Central memory CD4-positive, alpha-beta T cell (primary cell): ENCODE data around the gene RBMX.
"Not testable (repeated sequence)": the region's sequence is repeated elsewhere in the genome, so short reads cannot be mapped to it uniquely, and the experiment has no call there.

Experiments
- DNase-seq: peaks from one replicate; pipeline ENCODE4 v3.0.0; 2022
- total RNA-seq, 3 experiments: gene quantifications; one replicate each; lab custom pipeline; 2026; lab: John Stamatoyannopoulos, UW

Gene RBMX
- 395 to 678 (median 433) reads per million in 3 experiments for total RNA-seq

DNA sequence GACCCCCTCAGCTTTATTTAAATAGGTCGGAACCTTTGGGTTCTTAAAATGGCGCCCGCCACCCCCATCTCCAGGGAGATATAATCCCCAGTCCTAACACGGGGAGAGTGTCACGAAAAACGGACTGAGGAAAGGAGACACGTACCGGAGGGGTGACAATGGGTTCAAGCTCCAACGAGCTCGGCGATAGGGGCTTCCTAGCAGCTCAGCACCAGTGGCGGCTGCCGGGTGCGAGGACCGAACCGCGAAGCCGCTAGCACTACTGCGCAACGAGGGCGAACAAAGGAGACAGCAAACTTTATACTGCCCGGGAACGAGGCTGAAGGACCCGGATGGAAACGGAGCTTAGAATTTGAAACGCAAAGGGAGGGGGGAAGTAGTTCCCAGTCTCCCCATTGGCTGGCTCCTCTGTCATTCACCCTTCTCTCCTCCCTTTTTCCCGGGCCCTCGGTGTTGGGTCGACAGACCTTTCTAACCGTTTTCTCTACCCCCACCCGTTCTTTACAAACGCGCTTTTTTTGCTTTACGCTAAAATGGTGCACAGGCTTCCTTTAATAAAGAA lies at the start of gene RBMX:
TSS of gene RBMX (minus strand) at position 274 of the 562 bp plus-strand sequence. CDS start 1,298 bp downstream, outside the sequence.
- peak; percentile 88 for DNase-seq

GRCh38 chrX:136921438-136921837 lies 40.9 kb upstream of the RBMX start:
- not testable (repeated sequence) for DNase-seq

DNA sequence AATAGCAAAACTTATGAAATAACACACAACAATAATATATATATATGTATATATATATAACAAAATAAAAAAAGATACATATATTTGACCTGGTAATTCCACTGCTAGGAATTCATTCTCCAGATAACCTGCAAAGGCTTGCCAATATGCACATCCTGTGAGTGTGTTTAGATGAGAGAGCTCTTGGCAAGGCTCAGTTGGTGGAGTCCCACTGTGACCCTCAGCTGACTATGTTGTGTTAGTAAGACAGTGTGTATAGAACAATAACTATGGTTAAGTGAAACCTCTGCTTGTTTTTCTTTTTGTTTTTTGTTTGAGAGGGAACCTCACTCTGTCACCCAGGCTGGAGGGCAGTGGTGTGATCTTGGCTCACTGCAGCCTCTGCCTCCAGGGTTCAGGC lies 39.5 kb upstream of the RBMX start:
- no peak for DNase-seq

DNA sequence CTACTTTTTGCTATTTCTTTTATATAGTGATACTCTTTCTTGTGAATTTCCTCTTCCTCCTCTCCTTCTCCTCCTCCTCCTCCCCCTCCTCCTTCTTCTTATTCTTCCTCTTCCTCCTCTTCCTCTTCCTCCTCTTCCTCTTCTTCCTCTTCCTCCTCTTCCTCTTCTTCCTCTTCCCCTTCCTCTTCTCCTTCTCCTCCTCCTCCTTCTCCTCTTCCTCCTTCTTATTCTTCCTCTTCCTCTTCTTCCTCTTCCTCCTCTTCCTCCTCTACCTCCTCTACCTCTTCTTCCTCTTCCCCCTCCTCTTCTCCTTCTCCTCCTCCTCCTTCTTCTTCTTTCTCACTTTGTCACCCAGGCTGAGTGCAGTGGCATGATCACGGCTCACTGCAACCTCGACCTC lies 36.3 kb upstream of the RBMX start:
- no peak for DNase-seq

DNA sequence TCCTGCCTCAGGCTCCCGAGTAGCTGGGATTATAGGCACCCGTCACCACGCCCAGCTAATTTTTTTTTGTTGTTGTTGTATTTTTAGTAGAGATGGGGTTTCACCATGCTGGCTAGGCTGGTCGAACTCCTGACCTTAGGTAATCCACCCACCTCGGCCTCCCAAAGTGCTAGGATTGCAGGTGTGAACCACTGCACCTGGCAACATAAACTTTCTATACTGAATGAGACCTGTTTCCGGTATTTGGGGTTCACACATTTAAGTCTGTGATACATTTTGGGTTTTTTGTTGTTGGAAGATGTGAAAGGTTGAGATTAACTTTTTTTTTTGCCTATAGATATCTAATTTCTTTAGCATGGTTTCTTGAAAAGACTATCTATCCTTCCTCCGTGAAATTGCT lies 31.1 kb upstream of the RBMX start:
- DNase-seq, result not testable (repeated sequence)

DNA sequence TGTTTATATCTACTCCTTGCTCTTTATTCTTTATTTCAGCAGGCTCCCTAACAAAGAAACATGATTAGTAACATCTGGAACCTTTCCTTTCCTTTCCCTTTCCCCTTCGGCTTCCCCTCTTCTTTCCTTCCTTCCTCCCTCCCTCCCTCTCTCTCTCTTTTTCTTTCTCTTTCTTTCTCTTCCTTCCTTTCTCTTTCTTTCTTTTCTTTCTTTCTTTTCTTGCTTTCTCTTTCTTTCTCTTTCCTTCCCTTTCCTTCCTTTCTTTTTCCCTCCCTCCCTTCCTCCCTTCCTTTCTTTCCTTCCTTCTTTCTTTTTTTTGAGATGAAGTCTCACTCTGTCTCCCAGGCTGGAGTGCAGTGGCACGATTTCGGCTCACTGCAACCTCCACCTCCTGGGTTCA lies 30.7 kb upstream of the RBMX start:
- DNase-seq, result no peak

- DNase-seq, result no peak
Observed at GRCh38 chrX:136910565-136911035, 30.1 kb upstream of the RBMX start.

DNA sequence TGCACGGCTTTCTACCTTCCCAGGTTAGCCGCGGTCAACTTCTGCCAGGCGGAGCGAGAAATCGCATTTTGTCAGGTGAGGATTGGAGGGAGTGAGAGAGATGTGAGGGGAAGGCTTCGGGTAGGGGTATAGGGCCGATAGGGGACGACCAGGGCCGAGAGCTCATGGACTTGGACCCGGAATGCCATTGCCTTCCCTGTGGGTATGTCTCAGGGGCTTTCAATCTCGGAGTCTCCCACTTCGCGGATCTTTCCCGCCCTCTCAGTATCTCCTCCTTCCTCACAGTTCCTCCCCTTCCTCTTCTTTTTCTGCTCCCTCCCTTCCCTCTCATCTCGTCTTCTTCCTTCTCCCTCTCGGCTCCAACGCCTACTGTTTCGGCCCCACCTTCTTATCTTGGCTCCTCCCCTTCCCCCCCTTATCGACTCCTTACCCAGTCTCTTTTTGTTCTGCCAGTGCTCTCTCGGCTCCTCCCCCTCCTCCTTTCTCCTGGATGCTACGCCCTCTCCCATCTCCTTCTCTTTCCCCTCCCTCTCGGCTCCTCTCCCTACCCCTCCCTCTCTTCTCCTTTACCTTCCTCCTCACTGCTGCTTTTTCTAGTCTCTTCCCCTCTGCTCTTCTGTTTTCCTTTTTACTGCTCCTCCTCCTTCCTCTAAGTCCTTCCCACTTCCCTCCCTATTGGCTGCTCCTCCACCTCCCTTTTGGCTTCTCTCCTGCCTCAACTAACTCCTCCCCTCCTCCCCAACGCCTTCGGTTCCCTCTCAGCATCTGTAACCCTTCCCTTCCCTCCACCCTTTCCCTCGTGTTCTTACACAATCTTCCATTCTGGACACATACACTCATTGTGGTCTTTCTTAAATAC lies 29.4 kb upstream of the RBMX start:
- peak; percentile 47 for DNase-seq

DNA sequence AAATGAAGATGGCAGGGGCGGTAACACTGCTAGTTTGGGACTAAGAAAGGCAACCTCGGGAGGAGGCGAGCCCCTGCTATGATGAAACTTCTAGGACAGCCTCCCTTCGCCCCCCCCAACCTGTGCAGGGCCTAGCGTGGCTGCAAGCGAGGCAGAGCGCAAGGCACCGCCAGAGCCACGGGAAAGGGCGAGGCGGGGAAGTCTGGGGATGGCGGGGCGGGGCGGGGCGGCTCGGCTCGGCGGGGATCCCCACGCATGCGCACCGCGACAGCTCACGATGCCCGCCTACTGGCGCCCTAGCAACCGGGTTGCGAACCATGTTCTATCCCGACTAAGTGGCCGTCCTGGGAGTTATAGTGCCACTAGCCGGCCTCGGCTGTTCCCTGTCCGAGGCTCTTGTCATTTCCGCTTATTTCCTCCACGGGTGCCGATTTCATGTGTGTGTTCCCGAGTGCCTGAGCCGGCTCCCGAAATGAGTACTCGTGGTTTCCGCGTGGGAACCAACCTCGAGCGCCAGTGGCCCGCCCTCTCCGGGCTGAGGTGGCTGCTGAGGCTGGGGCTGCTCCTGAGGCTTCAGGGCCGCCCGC lies 28.7 kb upstream of the RBMX start:
- peak; percentile 73 for DNase-seq

DNA sequence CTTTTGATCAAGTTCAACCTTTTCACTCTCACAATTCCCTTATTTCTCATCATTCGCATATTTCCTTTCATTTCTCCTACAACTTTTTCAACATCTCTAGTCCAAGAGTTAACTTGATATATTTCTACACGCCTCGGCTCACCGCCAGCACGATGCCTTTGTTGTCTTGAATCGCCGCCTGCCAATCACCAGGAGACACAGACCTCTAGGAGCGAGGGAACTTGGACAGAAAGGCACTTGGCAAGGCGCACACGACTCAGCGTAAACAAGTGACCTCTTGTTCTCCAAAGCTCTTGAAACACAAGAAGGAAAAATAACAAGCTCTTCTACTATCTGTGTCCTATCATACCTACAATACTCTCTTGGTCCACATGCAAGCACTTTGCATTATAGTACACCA lies 27.1 kb upstream of the RBMX start:
- DNase-seq, result no peak

DNA sequence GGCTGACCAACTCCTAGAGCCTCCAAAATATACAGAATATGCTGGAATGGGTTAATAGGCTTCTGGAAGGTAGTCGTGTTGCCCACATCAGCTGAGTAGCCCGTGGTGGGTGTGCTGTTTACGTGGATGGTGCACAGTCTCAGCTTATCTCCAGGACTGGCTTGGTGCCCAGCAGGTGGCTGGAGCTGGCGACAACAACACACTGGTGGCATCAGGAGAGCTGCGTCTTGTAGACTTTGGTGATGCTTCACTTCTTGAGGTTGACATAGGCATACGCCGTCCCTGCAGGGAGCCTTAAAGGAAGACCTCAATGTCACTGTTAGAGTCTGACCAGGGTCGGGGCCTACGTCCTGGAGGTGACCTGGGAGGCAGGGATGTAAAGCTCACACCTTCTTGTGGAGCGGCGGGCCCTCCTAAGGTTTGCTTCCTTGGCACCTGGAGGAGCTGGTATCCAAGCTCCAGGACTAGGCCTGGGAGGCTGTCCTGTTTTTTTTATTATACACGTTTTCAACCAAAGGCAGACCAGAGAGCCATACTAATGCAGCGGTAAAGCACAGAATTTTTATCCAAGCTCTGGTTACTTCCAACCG lies 26.5 kb upstream of the RBMX start:
- DNase-seq, result no peak

GRCh38 chrX:136904067-136904466 lies 23.5 kb upstream of the RBMX start:
- DNase-seq, result not testable (repeated sequence)

GRCh38 chrX:136900071-136900470 lies 19.5 kb upstream of the RBMX start:
- not testable (repeated sequence) for DNase-seq

DNA sequence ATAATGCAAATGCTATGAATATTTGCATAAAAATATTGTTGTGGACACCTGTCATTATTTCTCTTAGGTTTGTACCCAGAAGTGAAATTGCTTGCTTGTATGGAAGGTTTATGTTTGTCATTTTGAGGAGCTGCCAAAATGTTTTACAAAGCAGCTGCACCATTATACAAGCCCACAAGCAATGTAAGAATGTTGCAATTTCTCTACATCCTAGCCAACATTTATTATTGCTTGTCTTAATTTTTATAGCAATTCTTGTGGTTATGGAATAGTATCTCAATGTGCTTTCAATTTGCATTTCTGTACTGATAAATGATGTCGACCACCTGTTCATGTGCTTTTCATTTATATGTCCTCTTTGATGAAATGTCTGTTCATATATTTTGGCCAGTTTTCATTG lies 18.7 kb upstream of the RBMX start:
- no peak for DNase-seq

- not testable (repeated sequence) for DNase-seq
Observed at GRCh38 chrX:136898752-136899151, 18.2 kb upstream of the RBMX start.

- no peak for DNase-seq
Observed at GRCh38 chrX:136896121-136896914, 15.8 kb upstream of the RBMX start.

DNA sequence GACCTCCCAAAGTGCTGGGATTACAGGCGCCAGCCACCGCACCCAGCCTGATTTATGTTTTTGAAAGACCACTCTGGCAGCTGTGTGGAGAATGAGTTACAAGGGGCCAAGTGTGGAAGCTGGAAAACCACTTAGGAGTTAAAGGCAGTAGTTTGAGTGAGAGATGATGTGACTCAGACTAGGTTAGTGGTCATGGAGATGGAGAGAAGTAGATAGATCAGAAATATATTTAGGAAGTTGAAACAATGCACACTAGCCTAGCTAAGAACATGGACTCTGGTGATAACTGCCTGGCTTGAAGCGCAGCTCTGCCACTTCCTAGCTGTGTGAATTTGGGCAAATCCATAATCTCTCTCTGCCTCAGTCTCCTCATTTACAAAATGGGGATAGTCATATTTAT lies 11.9 kb upstream of the RBMX start:
- no peak for DNase-seq

- DNase-seq, result not testable (repeated sequence)
Observed at GRCh38 chrX:136890596-136890995, 10.1 kb upstream of the RBMX start.

DNA sequence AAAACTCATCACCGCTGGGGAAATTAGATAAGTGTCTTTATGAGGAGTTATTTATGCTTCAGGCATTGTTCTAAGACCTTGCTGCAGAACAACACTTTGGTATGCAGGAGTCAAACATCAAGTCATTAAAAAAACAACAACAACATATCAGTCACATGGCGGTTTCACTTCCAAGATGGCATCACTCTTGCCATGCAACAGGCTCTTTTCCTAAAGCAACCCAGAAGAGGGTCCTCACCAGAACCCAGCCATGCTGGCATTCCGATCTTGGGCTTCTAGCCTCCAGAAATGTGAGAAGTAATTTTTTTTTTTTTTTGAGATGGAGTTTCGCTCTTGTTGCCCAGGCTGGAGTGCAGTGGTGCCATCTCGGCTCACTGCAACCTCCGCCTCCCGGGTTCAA lies 8.7 kb upstream of the RBMX start:
- DNase-seq, result no peak

DNA sequence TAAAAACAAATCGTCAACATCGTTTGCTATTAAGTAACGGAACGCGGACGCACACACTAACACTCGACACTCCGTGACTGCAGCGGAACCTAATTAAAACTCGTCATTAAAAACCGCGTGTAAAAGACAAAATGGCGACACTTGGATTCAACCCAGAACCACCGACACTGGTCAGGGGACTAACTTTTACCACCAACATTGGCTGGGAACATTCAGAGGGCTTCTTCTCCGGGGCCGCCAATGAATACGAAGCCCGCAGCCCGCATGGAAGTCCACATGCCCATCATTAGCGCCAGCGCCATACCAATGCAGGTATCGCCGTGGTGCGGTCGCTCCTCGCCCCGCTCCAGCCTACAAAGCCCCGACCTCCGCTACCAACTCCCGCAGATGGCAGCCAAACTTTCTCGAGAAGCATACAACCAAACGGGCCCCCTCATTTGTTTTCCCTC lies 498 bp downstream of the RBMX start:
- DNase-seq, result peak; percentile 59

- peak; percentile 23 for DNase-seq
Observed at GRCh38 chrX:136879001-136879687, 1.4 kb downstream of the RBMX start.

GRCh38 chrX:136878423-136878822 lies 2.1 kb downstream of the RBMX start:
- no peak for DNase-seq
